IPS-18a (cell line): ENCODE results near the gene GSTA4.
A peak's percentile ranks its signal among the peaks of the same experiment; 100 is the strongest.

Experiments used
- H3K27ac ChIP-seq: one replicate; pipeline ENCODE4 v1.5.1; 2013; ENCODE audit warnings: low read length
- H3K27me3 ChIP-seq: one replicate; pipeline ENCODE4 v1.6.1; 2013; ENCODE audit warnings: mild to moderate bottlenecking, low read length; ENCODE audit not compliant: control insufficient read depth, insufficient read depth
- H3K36me3 ChIP-seq: one replicate; pipeline ENCODE4 v1.6.1; 2013; ENCODE audit warnings: low read depth, low read length; ENCODE audit not compliant: control insufficient read depth
- H3K4me1 ChIP-seq: one replicate; pipeline ENCODE4 v1.6.1; 2013; ENCODE audit warnings: low read depth, low read length; ENCODE audit not compliant: control insufficient read depth
- H3K4me3 ChIP-seq: one replicate; pipeline ENCODE4 v1.5.1; 2013; ENCODE audit warnings: low read length
- H3K9ac ChIP-seq: one replicate; pipeline ENCODE4 v1.6.1; 2013; ENCODE audit warnings: mild to moderate bottlenecking, low read length, moderate library complexity
- H3K9me3 ChIP-seq: one replicate; pipeline ENCODE4 v1.6.1; 2013; ENCODE audit warnings: low read depth, low read length; ENCODE audit not compliant: control insufficient read depth

The GSTA4 gene

DNA sequence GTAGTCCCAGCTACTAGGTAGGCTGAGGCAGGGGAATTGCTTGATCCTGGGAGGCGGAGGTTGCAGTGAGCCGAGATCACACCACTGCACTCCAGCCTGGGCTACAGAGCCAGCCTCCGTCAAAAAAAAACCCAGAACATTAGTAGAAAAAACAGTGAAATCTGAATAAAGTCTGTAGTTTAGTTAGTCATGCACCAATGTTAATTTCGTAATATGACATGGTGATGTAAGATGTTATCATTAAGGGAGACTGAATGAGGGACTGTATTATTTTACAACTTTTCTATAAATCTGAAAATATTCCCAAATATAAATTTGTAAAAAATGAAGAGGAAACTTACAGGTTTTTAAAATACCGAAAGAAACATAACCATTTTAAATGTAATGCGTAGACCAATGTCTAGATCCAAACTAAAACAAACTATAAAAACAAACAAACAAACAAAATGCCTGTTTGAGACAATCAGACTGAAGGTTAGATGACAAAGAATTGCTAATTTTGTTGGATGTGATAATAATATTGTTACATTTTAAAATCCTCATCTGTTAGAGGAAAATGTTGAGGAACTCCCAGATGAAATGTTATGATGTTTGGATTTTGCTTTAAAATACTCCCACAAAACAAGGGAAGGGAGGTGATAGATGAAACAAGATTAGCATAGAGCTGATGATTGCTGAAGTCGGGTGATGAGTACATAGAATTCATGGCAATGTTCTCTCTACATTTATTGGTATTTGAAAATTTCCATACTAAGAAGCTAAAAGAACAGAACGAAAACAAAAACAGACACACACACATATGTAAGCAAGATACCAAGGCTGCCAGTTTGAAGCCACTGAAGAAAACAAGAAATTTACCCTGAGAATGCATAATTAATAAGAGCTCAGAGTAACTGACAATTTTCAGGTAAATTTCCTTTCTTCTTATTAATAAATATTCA is 1.8 kb downstream of the GSTA4 start:
- Histone ChIP-seq H3K27ac (no peak overlapping the region), H3K4me1 (peaks cover 13% of the 10 kb centered on the region), H3K9me3 (no peaks in the 10 kb centered on the region), H3K36me3 (no peaks in the 10 kb centered on the region), H3K4me3 (peak overlapping the region; percentile 89), H3K9ac (peak overlapping the region; percentile 94), H3K27me3 (no peaks in the 10 kb centered on the region)

- Histone ChIP-seq H3K27ac (no peak overlapping the region), H3K4me3 (no peak overlapping the region), H3K9ac (no peak overlapping the region), H3K9me3 (no peaks in the 10 kb centered on the region), H3K4me1 (peaks cover 13% of the 10 kb centered on the region), H3K27me3 (no peaks in the 10 kb centered on the region), H3K36me3 (peaks cover under 1% of the 10 kb centered on the region)
These were observed 4.7 kb downstream of the GSTA4 start for GRCh38 chr6:52990342-52990741.

GRCh38 chr6:52985228-52985627 is 9.9 kb downstream of the GSTA4 start:
- H3K9ac ChIP-seq, result no peak overlapping the region
- no peaks in the 10 kb centered on the region for H3K9me3 ChIP-seq
- no peaks in the 10 kb centered on the region for H3K27me3 ChIP-seq
- H3K4me1 ChIP-seq, result no peaks in the 10 kb centered on the region
- peaks cover 23% of the 10 kb centered on the region for H3K36me3 ChIP-seq
- no peak overlapping the region for H3K4me3 ChIP-seq
- H3K27ac ChIP-seq, result no peak overlapping the region

GRCh38 chr6:52984247-52984646 is 10.8 kb downstream of the GSTA4 start:
- Histone ChIP-seq H3K4me1 (no peaks in the 10 kb centered on the region), H3K27ac (no peak overlapping the region), H3K27me3 (no peaks in the 10 kb centered on the region), H3K9me3 (no peaks in the 10 kb centered on the region), H3K4me3 (no peak overlapping the region), H3K36me3 (peaks cover 23% of the 10 kb centered on the region), H3K9ac (no peak overlapping the region)

GRCh38 chr6:52983159-52983848 is 11.8 kb downstream of the GSTA4 start:
- no peaks in the 10 kb centered on the region for H3K4me1 ChIP-seq
- no peak overlapping the region for H3K9ac ChIP-seq
- no peaks in the 10 kb centered on the region for H3K9me3 ChIP-seq
- H3K4me3 ChIP-seq, result no peak overlapping the region
- peaks cover 23% of the 10 kb centered on the region for H3K36me3 ChIP-seq
- H3K27me3 ChIP-seq, result no peaks in the 10 kb centered on the region
- H3K27ac ChIP-seq, result no peak overlapping the region

GRCh38 chr6:52982680-52983079 is 12.4 kb downstream of the GSTA4 start:
- Histone ChIP-seq H3K4me1 (no peaks in the 10 kb centered on the region), H3K36me3 (peaks cover 23% of the 10 kb centered on the region), H3K9me3 (no peaks in the 10 kb centered on the region), H3K9ac (no peak overlapping the region), H3K27ac (no peak overlapping the region), H3K27me3 (no peaks in the 10 kb centered on the region), H3K4me3 (no peak overlapping the region)

- H3K27me3 ChIP-seq, result no peaks in the 10 kb centered on the region
- no peak overlapping the region for H3K27ac ChIP-seq
- H3K9me3 ChIP-seq, result no peaks in the 10 kb centered on the region
- H3K4me1 ChIP-seq, result no peaks in the 10 kb centered on the region
- no peak overlapping the region for H3K4me3 ChIP-seq
- H3K36me3 ChIP-seq, result peaks cover 23% of the 10 kb centered on the region
- no peak overlapping the region for H3K9ac ChIP-seq
These were observed 13.7 kb downstream of the GSTA4 start for GRCh38 chr6:52981222-52981900.

- Histone ChIP-seq H3K9me3 (no peaks in the 10 kb centered on the region), H3K4me3 (no peak overlapping the region), H3K9ac (no peak overlapping the region), H3K27ac (no peak overlapping the region), H3K36me3 (no peaks in the 10 kb centered on the region), H3K27me3 (no peaks in the 10 kb centered on the region), H3K4me1 (no peaks in the 10 kb centered on the region)
These were observed 18.5 kb downstream of the GSTA4 start for GRCh38 chr6:52976591-52977035.

GRCh38 chr6:52976149-52976548 is 18.9 kb downstream of the GSTA4 start:
- H3K36me3 ChIP-seq, result no peaks in the 10 kb centered on the region

GRCh38 chr6:52975580-52975979 is 19.5 kb downstream of the GSTA4 start:
- H3K4me3 ChIP-seq, result no peak overlapping the region
- no peaks in the 10 kb centered on the region for H3K36me3 ChIP-seq
- no peaks in the 10 kb centered on the region for H3K9me3 ChIP-seq
- no peak overlapping the region for H3K9ac ChIP-seq
- no peak overlapping the region for H3K27ac ChIP-seq
- H3K27me3 ChIP-seq, result no peaks in the 10 kb centered on the region
- no peaks in the 10 kb centered on the region for H3K4me1 ChIP-seq

More at GRCh38 chr6:52976149-52976548, 18.9 kb downstream of the GSTA4 start:
- H3K27me3 ChIP-seq, result no peaks in the 10 kb centered on the region
- no peaks in the 10 kb centered on the region for H3K4me1 ChIP-seq
- H3K4me3 ChIP-seq, result no peak overlapping the region
- no peaks in the 10 kb centered on the region for H3K9me3 ChIP-seq
- H3K27ac ChIP-seq, result no peak overlapping the region
- H3K9ac ChIP-seq, result no peak overlapping the region

DNA sequence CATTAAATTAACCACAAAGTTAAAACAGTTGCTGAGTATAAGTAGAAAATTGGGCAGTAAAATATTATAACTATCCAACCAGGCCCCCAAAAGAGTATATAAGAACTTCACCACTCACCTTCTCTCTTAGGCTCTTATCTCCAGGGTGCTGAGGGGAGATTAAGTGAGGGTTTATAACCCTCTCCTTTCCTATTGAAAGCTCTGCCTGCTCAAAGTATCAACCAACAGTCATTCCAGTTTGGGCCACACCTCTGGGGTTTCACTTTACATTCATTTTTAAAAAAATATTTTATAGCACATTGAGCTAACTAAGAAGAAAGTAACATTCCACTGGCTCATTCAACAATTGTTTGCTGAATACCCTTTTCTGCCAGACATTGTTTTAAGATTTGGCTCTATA is 22.1 kb downstream of the GSTA4 start:
- Histone ChIP-seq H3K4me3 (no peak overlapping the region), H3K9ac (no peak overlapping the region), H3K4me1 (no peaks in the 10 kb centered on the region), H3K27me3 (no peaks in the 10 kb centered on the region), H3K9me3 (no peaks in the 10 kb centered on the region), H3K27ac (no peak overlapping the region), H3K36me3 (no peaks in the 10 kb centered on the region)
